Muscle layer of duodenum (tissue), 2 donors: ENCODE data around the gene PEX11G.
A peak's percentile ranks its signal among the peaks of the same experiment; 100 is the strongest.

Experiments used
- H3K27ac ChIP-seq: one replicate; pipeline ENCODE4 v1.7.0; 2013; ENCODE audit warnings: mild to moderate bottlenecking, low read length
- H3K27me3 ChIP-seq: one replicate; pipeline ENCODE4 v1.7.0; 2013; ENCODE audit warnings: low read depth, mild to moderate bottlenecking, control low read depth, low read length
- H3K36me3 ChIP-seq, 2 donors: one replicate each; pipeline ENCODE4 v1.7.0; 2013; ENCODE audit warnings: low read length in 2 of 2, control low read depth in 1 of 2, mild to moderate bottlenecking in 1 of 2; ENCODE audit not compliant: insufficient read depth in 2 of 2, control insufficient read depth in 1 of 2
- H3K4me1 ChIP-seq, 2 donors: one replicate each; pipeline ENCODE4 v1.7.0; 2013; ENCODE audit warnings: low read length in 2 of 2, mild to moderate bottlenecking in 2 of 2, control low read depth in 1 of 2, moderate library complexity in 1 of 2; ENCODE audit not compliant: insufficient read depth in 2 of 2, control insufficient read depth in 1 of 2
- H3K4me3 ChIP-seq, 2 donors: one replicate each; pipeline ENCODE4 v1.7.0; 2013; ENCODE audit warnings: low read length in 2 of 2, low read depth in 1 of 2, mild to moderate bottlenecking in 1 of 2
- H3K9me3 ChIP-seq, 2 donors: one replicate each; pipeline ENCODE4 v1.7.0; 2013; ENCODE audit warnings: low read length in 2 of 2, control low read depth in 1 of 2, mild to moderate bottlenecking in 1 of 2; ENCODE audit not compliant: control insufficient read depth in 1 of 2
- donor health status: healthy.

The PEX11G gene

DNA sequence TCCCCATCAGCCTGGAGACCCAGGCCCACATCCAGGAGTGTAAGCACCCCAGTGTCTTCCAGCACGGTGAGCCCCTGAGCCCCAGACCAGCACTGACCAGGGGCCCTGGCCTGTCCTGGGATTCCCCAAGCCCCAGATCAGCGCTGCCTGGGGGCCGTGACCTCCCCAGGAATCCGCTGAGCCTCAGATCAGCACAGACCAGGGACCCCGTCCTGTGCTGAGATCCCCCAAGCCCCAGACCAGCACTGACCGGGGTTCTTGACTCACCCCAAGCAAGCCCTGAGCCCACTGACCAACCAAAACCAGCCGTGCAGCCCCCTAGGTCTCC lies 39.3 kb upstream of the PEX11G start:
- peaks cover 0 to 54% of the 10 kb centered on the region in 2 donors for H3K36me3 ChIP-seq
- no peaks in the 10 kb centered on the region for H3K27me3 ChIP-seq
- no peaks in the 10 kb centered on the region for H3K9me3 ChIP-seq
- H3K4me3 ChIP-seq: no peak overlapping the region
- H3K4me1 ChIP-seq: peaks cover 7 to 13% of the 10 kb centered on the region in 2 donors
- H3K27ac ChIP-seq: no peak overlapping the region

DNA sequence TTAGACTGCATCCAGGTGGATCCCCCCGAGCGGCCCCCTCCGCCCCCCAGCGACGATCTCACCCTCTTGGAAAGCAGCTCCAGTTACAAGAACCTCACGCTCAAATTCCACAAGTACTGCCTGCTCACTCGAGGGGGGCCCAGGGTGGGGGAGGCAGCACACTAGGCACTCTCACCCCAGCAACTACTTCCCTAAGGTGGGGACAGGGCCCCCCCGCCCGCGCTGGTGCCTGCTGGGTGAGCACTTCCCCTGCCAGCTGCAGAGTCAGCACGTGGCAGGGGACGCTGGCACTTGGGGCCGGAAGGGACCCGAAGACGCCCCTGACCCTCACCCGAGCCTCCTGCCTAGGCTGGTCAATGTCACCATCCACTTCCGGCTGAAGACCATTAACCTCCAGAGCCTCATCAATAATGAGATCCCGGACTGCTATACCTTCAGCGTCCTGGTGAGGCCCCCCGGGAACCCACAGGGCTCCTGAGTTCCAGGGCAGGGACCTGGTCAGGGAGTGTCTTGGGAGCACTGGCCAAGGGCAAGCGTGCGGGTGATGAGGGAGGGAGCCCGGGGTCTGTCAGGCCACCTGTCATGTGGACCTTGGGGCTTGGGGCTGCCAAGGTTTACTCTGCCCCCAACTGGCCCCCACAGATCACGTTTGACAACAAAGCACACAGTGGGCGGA lies 38.8 kb upstream of the PEX11G start:
- Histone ChIP-seq H3K9me3 (no peaks in the 10 kb centered on the region), H3K27ac (no peak overlapping the region), H3K27me3 (no peaks in the 10 kb centered on the region), H3K4me1 (peaks cover 6 to 17% of the 10 kb centered on the region in 2 donors), H3K4me3 (no peak overlapping the region), H3K36me3 (peaks cover 0 to 54% of the 10 kb centered on the region in 2 donors)

DNA sequence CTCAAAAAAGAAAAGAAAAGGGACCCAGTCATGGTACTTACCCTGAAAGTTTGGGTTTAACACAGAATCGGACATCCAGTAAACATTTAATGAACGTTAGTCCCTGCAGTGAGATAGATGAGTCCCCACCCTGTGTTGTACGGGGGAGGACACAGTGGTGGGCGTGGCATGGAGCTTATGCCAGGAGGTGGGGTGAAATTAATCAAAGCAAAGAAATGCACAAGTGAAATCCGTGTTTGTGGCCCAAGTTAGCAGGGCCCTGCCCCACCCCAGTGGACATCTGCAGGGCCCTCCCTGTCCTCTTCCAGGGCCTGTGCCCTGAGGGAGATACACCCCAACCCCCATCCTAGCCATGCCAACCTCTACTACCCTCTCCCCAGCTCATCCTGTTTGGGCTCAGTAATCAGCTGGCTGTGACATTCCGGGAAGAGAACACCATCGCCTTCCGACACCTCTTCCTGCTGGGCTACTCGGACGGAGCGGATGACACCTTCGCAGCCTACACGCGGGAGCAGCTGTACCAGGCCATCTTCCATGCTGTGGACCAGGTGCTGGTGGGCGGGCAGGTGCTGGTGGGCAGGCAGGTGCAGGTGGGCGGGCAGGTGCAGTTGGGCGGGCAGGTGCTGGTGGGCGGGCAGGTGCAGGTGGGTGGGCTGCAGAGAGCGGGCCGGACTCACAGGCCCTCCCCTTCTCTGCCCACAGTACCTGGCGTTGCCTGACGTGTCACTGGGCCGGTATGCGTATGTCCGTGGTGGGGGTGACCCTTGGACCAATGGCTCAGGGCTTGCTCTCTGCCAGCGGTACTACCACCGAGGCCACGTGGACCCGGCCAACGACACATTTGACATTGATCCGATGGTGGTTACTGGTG lies 37.5 kb upstream of the PEX11G start:
- H3K36me3 ChIP-seq: peaks cover 0 to 54% of the 10 kb centered on the region in 2 donors
- no peaks in the 10 kb centered on the region for H3K9me3 ChIP-seq
- H3K27ac ChIP-seq: no peak overlapping the region
- H3K4me3 ChIP-seq: no peak overlapping the region
- peaks cover 9 to 24% of the 10 kb centered on the region in 2 donors for H3K4me1 ChIP-seq
- no peaks in the 10 kb centered on the region for H3K27me3 ChIP-seq

DNA sequence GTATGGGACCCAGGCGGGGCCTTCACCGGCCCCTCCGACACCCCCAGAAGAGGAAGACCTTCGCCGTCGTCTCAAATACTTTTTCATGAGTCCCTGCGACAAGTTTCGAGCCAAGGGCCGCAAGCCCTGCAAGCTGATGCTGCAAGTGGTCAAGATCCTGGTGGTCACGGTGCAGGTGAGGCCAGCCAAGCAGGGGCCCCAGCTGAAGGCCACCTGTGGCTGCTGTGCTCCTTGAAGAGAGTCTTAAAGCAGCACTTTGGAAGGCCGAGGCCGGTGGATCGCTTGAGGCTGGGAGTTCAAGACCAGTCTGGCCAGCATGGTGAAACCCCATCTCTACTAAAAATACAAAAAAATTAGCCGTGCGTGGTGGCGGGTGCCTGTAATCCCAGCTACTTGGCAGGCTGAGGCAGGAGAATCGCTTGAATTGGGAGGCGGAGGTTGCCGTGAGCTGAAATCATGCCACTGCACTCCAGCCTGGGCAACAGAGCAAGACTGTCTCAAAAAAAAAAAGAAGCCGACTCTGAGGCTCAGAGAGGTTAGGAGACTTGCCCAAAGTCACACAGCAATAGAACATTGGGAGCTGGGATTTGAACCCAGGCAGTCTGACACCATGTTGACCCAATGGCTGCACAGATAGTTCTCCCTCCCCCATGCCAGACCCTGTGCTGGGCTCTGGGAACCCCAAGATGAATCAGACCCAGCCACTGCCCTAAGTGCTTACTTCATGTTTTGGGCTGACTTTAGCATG lies 36.3 kb upstream of the PEX11G start:
- Histone ChIP-seq H3K27ac (no peak overlapping the region), H3K36me3 (peaks cover 0 to 52% of the 10 kb centered on the region in 2 donors), H3K27me3 (no peaks in the 10 kb centered on the region), H3K4me1 (peaks cover 9 to 24% of the 10 kb centered on the region in 2 donors), H3K9me3 (no peaks in the 10 kb centered on the region), H3K4me3 (no peak overlapping the region)

- H3K36me3 ChIP-seq: peaks cover 0 to 52% of the 10 kb centered on the region in 2 donors
- no peaks in the 10 kb centered on the region for H3K9me3 ChIP-seq
- H3K27me3 ChIP-seq: no peaks in the 10 kb centered on the region
- no peak overlapping the region for H3K27ac ChIP-seq
- H3K4me1 ChIP-seq: peaks cover 9 to 24% of the 10 kb centered on the region in 2 donors
- H3K4me3 ChIP-seq: no peak overlapping the region
Observed at GRCh38 chr19:7524523-7524922, 35.7 kb upstream of the PEX11G start.

DNA sequence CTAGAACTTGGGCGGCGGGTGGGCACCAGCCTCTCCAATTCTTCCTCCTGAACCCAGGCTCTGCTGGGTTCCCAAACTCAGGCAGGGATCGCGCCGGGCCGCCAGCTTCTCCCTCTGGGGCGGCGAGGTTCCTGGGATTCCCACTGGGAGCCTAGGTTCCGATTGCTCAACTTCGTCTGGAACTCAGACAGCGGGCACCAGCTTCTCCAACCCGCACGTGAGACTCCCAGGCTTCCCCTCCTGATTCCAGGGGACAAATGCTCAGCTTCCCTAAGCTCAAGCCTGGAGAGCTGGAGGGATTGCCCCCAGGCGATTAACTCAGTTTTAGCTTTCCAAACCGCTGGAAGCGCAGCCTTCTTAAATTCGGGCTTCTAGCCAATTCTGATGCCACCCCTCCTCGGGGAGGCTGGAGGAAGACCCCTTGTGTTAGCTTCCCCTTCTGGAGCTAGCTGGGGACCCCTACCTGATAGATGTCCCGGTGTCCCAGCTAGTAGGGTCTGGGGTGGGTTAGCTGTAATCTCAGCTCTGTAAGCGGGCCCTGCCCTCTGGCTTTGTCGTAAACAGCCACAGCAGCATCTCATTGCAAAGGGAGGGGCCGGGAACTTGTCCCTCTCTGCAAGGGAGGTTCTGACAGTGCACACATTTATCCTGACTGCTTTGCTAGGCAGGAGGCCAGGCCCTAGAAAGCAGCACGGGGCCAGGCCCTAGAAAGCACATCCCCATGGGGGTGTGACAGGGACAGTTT lies 34.3 kb upstream of the PEX11G start:
- no peak overlapping the region for H3K27ac ChIP-seq
- H3K4me1 ChIP-seq: peaks cover 9 to 24% of the 10 kb centered on the region in 2 donors
- peak overlapping the region; percentile 76 to 96 for H3K4me3 ChIP-seq
- H3K36me3 ChIP-seq: peaks cover 0 to 45% of the 10 kb centered on the region in 2 donors
- no peaks in the 10 kb centered on the region for H3K9me3 ChIP-seq
- H3K27me3 ChIP-seq: no peaks in the 10 kb centered on the region

DNA sequence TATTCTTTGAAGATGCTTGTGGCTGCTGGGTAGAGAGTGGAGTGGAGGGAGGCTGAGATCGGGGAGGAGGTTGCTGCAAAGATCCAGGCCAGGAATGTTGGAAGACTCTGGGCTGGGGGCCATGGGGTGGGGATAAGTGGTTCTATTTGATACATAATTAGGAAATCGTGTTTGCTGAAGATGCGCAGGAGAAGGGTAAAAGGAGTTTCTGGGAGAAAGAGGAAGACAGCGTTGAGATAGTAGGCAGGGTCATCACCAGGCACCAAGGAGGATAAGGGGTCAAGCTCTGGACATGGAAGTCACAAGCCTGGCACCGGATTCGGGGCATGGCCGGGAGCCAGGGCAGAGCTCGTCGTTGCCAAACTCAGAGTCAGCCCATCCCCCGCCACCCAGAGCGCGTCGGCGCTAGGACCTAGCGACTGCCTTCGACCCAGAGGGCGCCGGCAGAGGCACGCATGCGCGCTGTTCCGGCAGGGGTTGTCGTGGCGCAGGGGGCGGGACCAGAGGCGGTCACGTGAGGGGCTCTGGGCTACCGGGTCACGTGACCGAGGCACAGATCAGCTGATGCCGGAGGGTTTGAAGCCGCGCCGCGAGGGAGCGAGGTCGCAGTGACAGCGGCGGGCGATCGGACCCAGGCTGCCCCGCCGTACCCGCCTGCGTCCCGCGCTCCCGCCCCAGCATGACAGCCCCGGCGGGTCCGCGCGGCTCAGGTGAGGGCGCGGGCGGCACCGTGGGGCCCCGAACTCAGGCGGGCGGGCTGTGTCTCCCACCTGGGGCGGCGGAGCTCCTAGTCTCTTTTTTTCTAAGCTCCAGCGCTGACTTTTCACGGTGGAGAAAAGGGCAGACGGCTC lies 33.5 kb upstream of the PEX11G start, which contains the start of gene MCOLN1:
Gene MCOLN1, plus strand, starts transcription at position 553 of the 851 bp plus-strand sequence. Its CDS starts 127 bp downstream, at position 680.
- Histone ChIP-seq H3K4me1 (peaks cover 9 to 30% of the 10 kb centered on the region in 2 donors), H3K27me3 (no peaks in the 10 kb centered on the region), H3K9me3 (no peaks in the 10 kb centered on the region), H3K27ac (peak within 1 kb of the TSS; percentile 43), H3K36me3 (peaks cover 0 to 39% of the 10 kb centered on the region in 2 donors), H3K4me3 (peak within 1 kb of the TSS; percentile 76 to 96)

DNA sequence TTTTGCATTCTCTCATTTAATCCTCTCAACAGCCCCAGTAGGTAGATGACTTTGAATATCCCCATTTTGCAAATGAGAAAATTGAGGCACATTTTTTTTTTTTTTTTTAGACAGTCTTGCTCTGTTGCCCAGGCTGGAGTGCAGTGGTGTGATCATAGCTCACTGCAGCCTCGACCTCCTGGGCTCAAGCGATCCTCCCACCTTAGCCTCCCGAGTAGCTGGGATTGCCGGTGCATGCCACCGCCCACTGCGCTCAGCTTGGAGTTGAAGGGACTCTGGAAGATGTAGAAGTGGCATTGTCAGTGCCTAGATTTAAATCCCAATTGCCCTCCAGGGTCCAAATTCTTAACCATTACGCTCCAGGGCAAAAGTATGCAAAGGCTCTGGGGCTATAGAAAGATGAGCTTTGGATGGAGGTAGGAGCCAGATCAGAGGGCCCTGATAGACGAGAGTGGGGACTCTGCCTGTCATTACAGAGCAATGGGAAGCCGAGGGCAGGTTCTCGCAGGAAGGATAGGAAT lies 32.8 kb upstream of the PEX11G start:
- Histone ChIP-seq H3K27ac (peak overlapping the region; percentile 43), H3K27me3 (no peaks in the 10 kb centered on the region), H3K36me3 (peaks cover 0 to 32% of the 10 kb centered on the region in 2 donors), H3K4me1 (peaks cover 9 to 35% of the 10 kb centered on the region in 2 donors), H3K4me3 (peak overlapping the region; percentile 66 to 96), H3K9me3 (no peaks in the 10 kb centered on the region)

DNA sequence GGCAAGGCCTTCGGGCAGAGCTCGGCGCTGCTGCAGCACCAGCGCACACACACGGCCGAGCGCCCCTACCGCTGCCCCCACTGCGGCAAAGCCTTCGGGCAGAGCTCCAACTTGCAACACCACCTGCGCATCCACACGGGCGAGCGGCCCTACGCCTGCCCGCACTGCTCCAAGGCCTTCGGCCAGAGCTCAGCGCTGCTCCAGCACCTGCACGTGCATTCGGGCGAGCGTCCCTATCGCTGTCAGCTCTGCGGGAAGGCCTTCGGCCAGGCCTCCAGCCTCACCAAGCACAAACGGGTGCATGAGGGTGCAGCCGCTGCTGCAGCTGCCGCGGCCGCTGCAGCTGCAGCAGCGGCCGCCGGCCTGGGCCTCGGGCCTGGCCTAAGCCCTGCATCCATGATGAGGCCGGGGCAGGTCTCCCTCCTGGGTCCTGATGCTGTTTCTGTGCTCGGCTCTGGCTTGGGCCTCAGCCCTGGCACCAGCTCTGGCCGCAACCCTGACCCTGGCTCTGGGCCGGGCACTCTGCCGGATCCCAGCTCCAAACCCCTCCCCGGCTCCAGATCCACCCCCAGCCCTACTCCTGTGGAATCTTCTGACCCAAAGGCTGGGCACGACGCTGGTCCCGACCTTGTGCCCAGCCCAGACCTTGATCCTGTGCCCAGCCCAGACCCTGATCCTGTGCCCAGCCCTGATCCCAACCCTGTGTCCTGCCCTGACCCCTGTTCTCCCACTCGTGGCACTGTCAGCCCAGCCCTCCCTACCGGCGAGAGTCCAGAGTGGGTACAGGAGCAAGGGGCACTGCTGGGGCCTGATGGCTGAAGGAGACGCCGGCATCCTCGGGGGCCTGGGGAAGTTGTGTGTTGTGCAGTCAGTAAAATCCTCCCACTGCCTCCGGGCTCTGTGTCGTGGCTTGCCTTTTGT lies 31.6 kb upstream of the PEX11G start:
- Histone ChIP-seq H3K27ac (no peak overlapping the region), H3K4me3 (no peak overlapping the region), H3K36me3 (peaks cover 0 to 24% of the 10 kb centered on the region in 2 donors), H3K4me1 (peaks cover 11 to 35% of the 10 kb centered on the region in 2 donors), H3K27me3 (no peaks in the 10 kb centered on the region), H3K9me3 (no peaks in the 10 kb centered on the region)
